Upper lobe of right lung (tissue), 1 donor: ENCODE data around the gene FAM83D. TPM values are rescaled to one million over a fixed set of nuclear protein-coding genes. Genes with fewer than 3 reads are reported as not detected.
A peak's percentile ranks its signal among the peaks of the same experiment; 100 is the strongest.

Experiments used
- ATAC-seq: fragments of 200-7000 bp; cut with Tn5 transposase; one replicate; pipeline ENCODE4 v1.9.1; 2020; ENCODE audit warnings: mild to moderate bottlenecking, moderate library complexity
- DNase-seq: peaks from one replicate; pipeline ENCODE4 v3.0.0-alpha.2; 2020
- H3K27ac ChIP-seq: fragments of 200-600 bp; one replicate; pipeline ENCODE4 v1.8.0; 2022
- H3K27me3 ChIP-seq: fragments of 200-600 bp; one replicate; pipeline ENCODE4 v1.8.0; 2022; ENCODE audit warnings: mild to moderate bottlenecking
- H3K36me3 ChIP-seq: fragments of 200-600 bp; one replicate; pipeline ENCODE4 v1.8.0; 2022
- H3K4me1 ChIP-seq: fragments of 200-600 bp; one replicate; pipeline ENCODE4 v1.8.0; 2022
- H3K4me3 ChIP-seq: fragments of 200-600 bp; one replicate; pipeline ENCODE4 v1.8.0; 2022; ENCODE audit warnings: mild to moderate bottlenecking
- H3K9me3 ChIP-seq: fragments of 200-600 bp; one replicate; pipeline ENCODE4 v1.8.0; 2022
- CTCF ChIP-seq: fragments of 200-600 bp; IDR thresholded peaks from one replicate; pipeline ENCODE4 v1.8.0; 2022; ENCODE audit warnings: antibody characterized with exemption
- intact Hi-C: fragments of 100-400 bp; cut with DNase I; formaldehyde crosslinking; loops from one replicate; pipeline ENCODE4 v1.11.0; 2022
- total RNA-seq: library from RNA; stranded (reverse); fragmentation: NEBNext Ultra II Directional; extraction: Animal tissue kit (Norgen Biotek cat#: 25700); gene quantifications from one replicate; pipeline ENCODE4 v1.2.1, GENCODE V29; 2021
- donor health status: DM: no; HTN: yes; CAD: no; lungs with severe emphysema.

Gene FAM83D
- total RNA-seq, 1 donor from 2014 or later, result 2.0 TPM

DNA sequence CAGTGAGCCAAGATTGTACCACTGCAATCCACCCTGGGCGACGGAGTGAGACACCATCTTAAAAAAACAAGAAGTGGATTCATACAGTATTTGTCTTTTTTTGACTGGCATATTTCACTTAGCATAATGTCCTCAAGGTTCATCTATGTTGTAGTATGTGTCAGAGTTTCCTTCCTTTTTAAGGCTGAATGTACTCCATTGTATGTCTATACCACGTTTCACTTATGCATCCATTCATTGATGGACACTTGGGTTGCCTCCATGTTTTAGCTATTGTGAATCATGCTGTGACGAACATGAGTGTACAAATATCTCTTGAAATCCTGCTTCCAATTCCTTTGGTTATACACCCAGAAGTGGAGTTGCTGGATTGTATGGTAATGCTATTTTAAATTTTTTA, 28.9 kb upstream of the FAM83D start:
- no peak for TF ChIP-seq CTCF
- no peaks in the 10 kb centered on the region for H3K9me3 ChIP-seq
- H3K27ac ChIP-seq, result no peak overlapping the region
- intact Hi-C loops, result loop anchor here (10.0 kb wide), 1 partner anchor 242 kb away; no protein-coding TSS in a partner anchor
- no peaks in the 10 kb centered on the region for H3K4me1 ChIP-seq
- ATAC-seq (no peak), DNase-seq (no peak)
- no peak overlapping the region for H3K4me3 ChIP-seq
- H3K27me3 ChIP-seq, result peaks cover 5% of the 10 kb centered on the region
- no peaks in the 10 kb centered on the region for H3K36me3 ChIP-seq

- DNase-seq (no peak), ATAC-seq (no peak)
- no peaks in the 10 kb centered on the region for H3K9me3 ChIP-seq
- no peak overlapping the region for H3K4me3 ChIP-seq
- no peak overlapping the region for H3K27ac ChIP-seq
- no peaks in the 10 kb centered on the region for H3K27me3 ChIP-seq
- no peaks in the 10 kb centered on the region for H3K4me1 ChIP-seq
- H3K36me3 ChIP-seq, result no peaks in the 10 kb centered on the region
- no peak for TF ChIP-seq CTCF
- intact Hi-C loops, result no loop called here
Measured at GRCh38 chr20:38900606-38901005, 25.6 kb upstream of the FAM83D start.

DNA sequence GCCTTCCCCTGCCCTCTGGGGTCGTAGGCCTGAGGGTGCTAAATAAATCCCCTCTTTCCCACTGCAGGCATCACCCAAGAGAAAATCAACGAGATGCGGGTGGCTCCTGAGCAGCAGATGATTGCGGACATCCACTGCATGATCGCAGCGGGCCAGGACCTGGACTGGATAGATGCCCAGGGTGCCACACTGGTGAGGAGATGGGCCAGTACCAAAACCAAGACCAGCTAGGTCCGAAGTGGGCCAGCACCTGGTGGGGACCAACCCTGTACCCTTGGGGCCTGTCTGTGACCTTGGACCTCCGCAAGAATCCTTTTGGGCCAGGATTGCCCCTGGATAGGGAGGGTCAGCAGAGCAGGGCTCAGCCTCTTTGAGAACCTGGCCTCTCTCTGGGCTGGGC, 23.6 kb upstream of the FAM83D start:
- Histone ChIP-seq H3K27ac (no peak overlapping the region), H3K9me3 (no peaks in the 10 kb centered on the region), H3K4me1 (no peaks in the 10 kb centered on the region), H3K36me3 (peaks cover 2% of the 10 kb centered on the region), H3K27me3 (no peaks in the 10 kb centered on the region), H3K4me3 (no peak overlapping the region)
- DNase-seq, result no peak
- no peak for TF ChIP-seq CTCF
- ATAC-seq, result peak; percentile 24
- intact Hi-C loops, result no loop called here

GRCh38 chr20:38903335-38903734, 22.9 kb upstream of the FAM83D start:
- Histone ChIP-seq H3K27me3 (no peaks in the 10 kb centered on the region), H3K36me3 (peaks cover 9% of the 10 kb centered on the region), H3K4me3 (no peak overlapping the region), H3K9me3 (no peaks in the 10 kb centered on the region), H3K4me1 (no peaks in the 10 kb centered on the region), H3K27ac (no peak overlapping the region)
- no peak for DNase-seq
- ATAC-seq, result no peak
- intact Hi-C loops, result no loop called here
- no peak for TF ChIP-seq CTCF

- TF ChIP-seq CTCF, result no peak
- Histone ChIP-seq H3K27ac (no peak overlapping the region), H3K4me1 (no peaks in the 10 kb centered on the region), H3K9me3 (no peaks in the 10 kb centered on the region), H3K36me3 (peaks cover 9% of the 10 kb centered on the region), H3K4me3 (no peak overlapping the region), H3K27me3 (no peaks in the 10 kb centered on the region)
- ATAC-seq (no peak), DNase-seq (no peak)
- intact Hi-C loops, result no loop called here
Measured at GRCh38 chr20:38905375-38905774, 20.8 kb upstream of the FAM83D start.
